HG03571 (cell line): Measurements from ENCODE around the gene EXTL1.

Experiments used
- ATAC-seq: cut with Tn5 transposase; IDR thresholded peaks from one replicate; pipeline ENCODE4 v1.9.1; 2021; ENCODE audit not compliant: unreplicated experiment

The EXTL1 gene

GRCh38 chr1:25996966-25997827, 24.4 kb upstream of the EXTL1 start:
- peak; percentile 17 for ATAC-seq

GRCh38 chr1:25997828-25998761, 23.5 kb upstream of the EXTL1 start, which contains the start of gene PAFAH2:
Gene PAFAH2 (minus strand): TSS chr1:25998063. CDS start chr1:25990816, 7,247 bp downstream.
- peak; percentile 96 for ATAC-seq

- no peak for ATAC-seq
Observed at GRCh38 chr1:25999041-25999800, 22.4 kb upstream of the EXTL1 start.

- no peak for ATAC-seq
Observed at GRCh38 chr1:26003262-26003661, 18.3 kb upstream of the EXTL1 start.

- ATAC-seq = no peak
Observed at GRCh38 chr1:26003756-26004155, 17.8 kb upstream of the EXTL1 start.

- no peak for ATAC-seq
Observed at GRCh38 chr1:26005434-26006105, 16.0 kb upstream of the EXTL1 start.

GRCh38 chr1:26006710-26007109, 14.9 kb upstream of the EXTL1 start:
- ATAC-seq = no peak

- ATAC-seq = no peak
Observed at GRCh38 chr1:26009796-26010447, 11.7 kb upstream of the EXTL1 start.

- no peak for ATAC-seq
Observed at GRCh38 chr1:26010825-26011224, 10.8 kb upstream of the EXTL1 start.

- no peak for ATAC-seq
Observed at GRCh38 chr1:26012864-26013263, 8.7 kb upstream of the EXTL1 start.

GRCh38 chr1:26014179-26014578, 7.4 kb upstream of the EXTL1 start:
- no peak for ATAC-seq

- ATAC-seq = no peak
Observed at GRCh38 chr1:26015358-26015757, 6.2 kb upstream of the EXTL1 start.

- ATAC-seq = no peak
Observed at GRCh38 chr1:26016258-26016952, 5.2 kb upstream of the EXTL1 start.

GRCh38 chr1:26016953-26017545, 4.5 kb upstream of the EXTL1 start:
- ATAC-seq = no peak

GRCh38 chr1:26017606-26018005, 4.0 kb upstream of the EXTL1 start:
- no peak for ATAC-seq

GRCh38 chr1:26019641-26020315, 1.8 kb upstream of the EXTL1 start:
- no peak for ATAC-seq

- ATAC-seq = no peak
Observed at GRCh38 chr1:26020330-26020768, 1.2 kb upstream of the EXTL1 start.

GRCh38 chr1:26020941-26021646, 481 bp upstream of the EXTL1 start:
- ATAC-seq = no peak
